Fibroblast of villous mesenchyme (primary cell): ENCODE results near the gene DAGLA. TPM values are rescaled to one million over a fixed set of nuclear protein-coding genes. Genes with fewer than 3 reads are reported as not detected.

Source experiments
- DNase-seq: peaks from one replicate; pipeline ENCODE4 v3.0.0-alpha.2; 2010; ENCODE audit warnings: low read depth
- H3K4me3 ChIP-seq: 2 replicates; pipeline ENCODE4 v1.5.1; 2011; ENCODE audit warnings: low read depth, mild to moderate bottlenecking, low read length
- CTCF ChIP-seq: IDR thresholded peaks from 2 replicates; pipeline ENCODE4 v1.5.1; 2012; ENCODE audit warnings: low read depth, mild to moderate bottlenecking, low read length; ENCODE audit not compliant: insufficient read depth
- total RNA-seq: library from RNA; depleted of rRNA; stranded (reverse); fragments of >200 nt; gene quantifications from 2 replicates; pipeline ENCODE4 v1.2.3, GENCODE V29; 2012

Gene DAGLA
- total RNA-seq, 1 donor, result 2.2 TPM

- DNase-seq, result no peak
- TF ChIP-seq CTCF, result no peak
Observed at GRCh38 chr11:61795876-61796526, 115.8 kb downstream of the DAGLA start.

More at GRCh38 chr11:61795876-61796526, 115.8 kb downstream of the DAGLA start:
- no peak overlapping the region for H3K4me3 ChIP-seq

Other genes starting within 250 kb of the DAGLA start
- gene LRRC10B, start 171.6 kb upstream of the DAGLA start, total RNA-seq, result not detected in 2 replicates
- gene SYT7, start 99.3 kb upstream of the DAGLA start, total RNA-seq, result 0.43 and 2.6 TPM in 2 replicates
- gene MYRF, start 72.2 kb downstream of the DAGLA start, total RNA-seq, result 2.6 and 9.7 TPM in 2 replicates
- 40.6 and 76.4 TPM in 2 replicates for gene TMEM258, start 112.2 kb downstream of the DAGLA start, total RNA-seq
- gene FEN1, start 112.5 kb downstream of the DAGLA start, total RNA-seq, result 23.8 and 27.6 TPM in 2 replicates
- 190 and 244 TPM in 2 replicates for gene FADS1, start 136.6 kb downstream of the DAGLA start, total RNA-seq
- 713 and 741 TPM in 2 replicates for gene FADS2, start 147.9 kb downstream of the DAGLA start, total RNA-seq
- 94.7 and 126 TPM in 2 replicates for gene FADS3, start 211.2 kb downstream of the DAGLA start, total RNA-seq
- gene RAB3IL1, start 237.2 kb downstream of the DAGLA start, total RNA-seq, result 6.9 and 10.6 TPM in 2 replicates